Suppressor macrophage treated with lipopolysaccharide for 1 hour (primary cell): ENCODE results near the gene KLC1.

Experiments used
- DNase-seq, 3 donors: peaks; one replicate each; pipeline ENCODE4 v3.0.0-alpha.2; 2020 to 2022

The KLC1 gene

DNA sequence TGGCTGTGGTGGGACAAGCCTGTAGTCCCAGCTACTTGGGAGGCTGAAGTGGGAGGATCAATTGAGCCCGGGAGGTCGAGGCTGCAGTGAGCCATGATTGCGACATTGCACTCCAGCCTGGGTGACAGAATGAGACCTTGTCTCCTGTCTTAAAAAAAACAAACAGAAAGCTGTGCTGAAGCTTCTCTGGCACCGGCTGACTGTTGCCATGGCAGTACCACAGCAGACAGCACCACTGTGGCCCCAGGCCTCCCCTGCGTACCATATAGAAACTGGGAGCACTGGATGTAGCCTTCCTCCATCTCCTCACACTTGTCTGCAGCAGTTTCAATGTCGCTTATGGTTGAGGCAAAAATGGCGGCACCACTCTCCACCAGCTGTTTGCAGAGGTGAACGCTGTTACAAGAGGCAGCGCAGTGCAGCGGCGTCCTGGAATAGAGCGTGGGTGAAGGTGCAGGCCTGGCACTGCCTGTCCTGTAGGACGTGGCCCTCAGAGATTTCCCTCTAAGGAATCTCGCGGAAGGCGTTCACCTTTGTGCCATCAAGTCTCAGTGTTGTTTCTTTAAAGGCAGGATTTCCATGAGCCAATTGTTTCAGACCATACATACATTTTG lies 108.5 kb downstream of the KLC1 start:
- no peak for DNase-seq

DNA sequence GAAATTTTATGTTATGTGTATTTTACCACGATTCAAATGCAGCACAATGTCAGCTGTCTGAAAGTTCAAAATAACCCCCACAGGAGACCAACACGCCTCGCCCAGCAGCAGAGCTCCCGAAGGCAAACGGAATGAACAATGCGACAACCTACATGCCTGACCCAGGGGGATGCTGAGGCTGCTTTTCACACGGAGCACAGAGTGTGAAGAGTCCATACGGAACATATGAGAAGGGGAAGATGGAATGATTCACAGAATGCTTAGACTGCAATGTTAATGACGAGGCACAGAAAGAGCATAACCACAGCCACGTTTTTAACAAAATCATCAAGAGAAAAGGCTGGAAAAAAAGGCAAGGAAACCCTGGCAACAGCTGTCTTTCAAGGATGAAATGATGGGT lies 109.2 kb downstream of the KLC1 start:
- no peak for DNase-seq

DNA sequence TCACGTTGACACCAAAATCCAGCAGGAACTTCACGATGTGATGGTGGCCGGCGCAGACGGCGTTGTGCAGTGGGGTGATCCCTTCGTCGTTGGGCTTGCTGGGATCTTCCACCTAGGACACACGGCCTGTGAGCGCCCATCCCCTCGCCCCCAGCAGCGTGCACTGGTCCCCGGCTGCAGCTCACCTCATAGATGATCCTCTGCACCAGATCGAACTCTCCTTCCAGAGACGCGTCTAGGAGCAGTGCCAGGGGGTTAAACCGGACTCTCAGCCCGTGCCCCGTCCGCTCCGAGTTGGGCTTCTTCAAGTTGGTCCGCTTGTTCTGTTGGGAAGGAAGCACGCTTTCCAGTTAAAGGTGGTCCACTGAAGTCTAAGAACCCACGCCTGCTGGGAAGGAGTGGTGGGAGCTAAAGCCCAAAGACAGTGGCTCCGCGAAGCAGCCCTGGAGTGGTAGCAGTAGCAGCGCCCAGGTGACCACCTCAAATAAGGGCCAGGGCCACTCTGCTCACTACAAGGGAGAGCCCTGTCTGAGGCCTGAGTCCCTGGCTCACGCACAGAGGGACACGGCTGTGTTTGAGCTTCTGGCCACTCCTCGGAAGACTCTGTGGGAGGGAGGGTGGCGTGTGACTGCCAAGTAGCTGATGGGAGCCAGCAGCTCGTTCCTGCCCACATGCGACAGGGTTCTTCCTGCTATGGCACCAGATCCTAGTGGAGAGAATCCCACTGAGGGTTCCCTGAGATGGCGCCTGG lies 109.9 kb downstream of the KLC1 start:
- DNase-seq: no peak

DNA sequence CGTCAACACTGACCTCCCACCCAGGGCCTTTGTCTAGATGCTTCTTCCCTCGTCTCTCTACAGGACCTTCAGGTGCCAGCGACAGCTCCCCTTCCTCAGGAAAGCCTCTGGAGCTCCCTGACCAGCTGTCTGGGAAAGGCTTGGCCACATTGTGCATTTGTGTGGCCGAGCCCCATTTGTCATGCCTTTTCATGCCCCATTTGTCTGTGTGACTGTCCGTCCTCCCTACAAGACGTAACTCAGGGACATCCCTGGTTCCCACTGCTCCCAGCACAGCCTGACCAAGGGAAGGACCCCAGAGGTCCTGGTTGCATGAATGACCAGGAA lies 110.4 kb downstream of the KLC1 start:
- DNase-seq: no peak

DNA sequence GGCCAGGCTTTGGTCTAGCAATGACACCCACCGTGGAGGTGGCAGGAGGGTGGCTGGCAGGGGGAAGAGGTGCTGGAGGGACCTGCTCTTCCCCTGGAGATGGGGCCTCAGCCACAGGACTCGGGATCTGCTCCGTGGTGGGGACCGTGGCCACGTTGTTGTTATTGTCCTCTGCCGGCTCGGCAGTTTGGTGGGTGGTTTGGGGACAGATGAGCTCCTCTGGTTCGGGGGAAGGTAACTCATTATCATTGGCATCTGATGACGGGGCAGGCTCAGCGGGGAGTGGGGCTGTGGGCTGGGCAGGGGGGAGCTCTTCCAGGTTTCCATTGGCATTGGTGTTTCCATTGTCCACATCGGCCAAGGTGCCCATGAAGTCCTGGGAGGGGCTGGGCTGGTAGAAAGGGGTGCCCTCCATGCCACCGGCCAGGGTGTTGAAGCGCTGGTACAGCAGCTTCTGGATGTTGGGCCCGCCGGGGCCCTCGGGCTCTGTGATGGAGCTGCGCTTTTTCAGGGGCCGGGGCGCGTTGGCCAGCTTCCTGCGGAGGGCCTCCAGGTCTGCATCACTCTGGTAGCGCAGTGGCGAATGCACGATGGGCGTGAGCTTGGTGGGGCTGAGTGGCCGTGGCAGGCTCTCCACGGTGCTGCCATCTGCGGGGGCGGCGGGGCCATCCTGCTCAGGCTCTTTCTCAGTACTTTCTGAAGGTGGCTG lies 110.9 kb downstream of the KLC1 start:
- no peak for DNase-seq

DNA sequence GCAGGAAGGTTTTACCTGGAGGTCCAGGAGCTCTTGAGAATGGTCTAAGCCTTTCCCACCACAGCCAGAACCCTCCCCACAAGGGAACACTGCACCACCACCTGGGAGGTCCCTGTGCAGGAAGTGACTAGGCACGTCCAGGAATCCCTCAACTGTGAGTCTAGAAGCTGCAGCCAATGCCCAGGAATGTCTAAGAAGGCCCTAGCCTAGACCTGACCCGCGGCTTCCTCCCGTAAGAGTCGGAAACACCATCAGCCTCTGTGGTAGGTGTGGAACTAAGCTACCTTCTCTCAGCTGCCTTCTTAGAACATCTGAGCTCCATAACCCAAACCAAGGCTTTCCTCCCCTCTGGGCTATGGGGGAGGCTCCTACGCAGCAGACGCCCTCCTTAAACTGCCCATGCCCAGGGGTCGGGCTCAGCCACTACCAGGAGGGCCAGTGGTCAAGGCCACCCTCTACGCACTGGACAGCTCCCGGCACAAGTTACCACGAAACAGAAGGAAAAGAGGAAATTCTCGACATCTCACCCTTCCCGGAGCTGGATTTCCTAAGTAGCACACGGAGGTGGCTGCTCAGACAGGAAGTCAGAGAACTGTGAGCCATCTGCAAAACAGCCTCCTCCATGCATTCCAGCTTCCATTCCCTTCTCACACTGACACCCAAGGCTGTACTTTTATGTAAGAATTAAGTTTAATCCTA lies 112.1 kb downstream of the KLC1 start:
- peak; percentile 29 to 41 (median 30) for DNase-seq

DNA sequence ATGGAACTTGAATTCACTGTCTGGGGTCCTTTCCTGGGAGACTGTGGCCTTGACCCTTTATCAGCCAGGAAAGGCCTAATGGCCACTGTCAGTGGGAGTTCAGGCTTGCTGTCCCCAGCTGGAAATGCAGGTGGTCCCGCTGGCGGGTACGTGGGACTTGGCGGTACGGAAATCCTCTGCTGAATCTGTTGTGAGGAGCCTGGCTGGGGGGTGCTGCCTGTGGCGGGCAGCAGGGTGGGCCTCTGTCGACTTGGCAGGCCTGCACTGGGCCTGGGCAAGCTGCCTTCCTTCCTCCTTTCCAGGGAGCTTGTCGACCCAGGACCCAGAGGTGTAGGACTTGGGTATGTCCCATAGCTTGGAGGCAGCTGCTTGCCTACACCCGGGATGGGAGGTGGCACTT lies 112.9 kb downstream of the KLC1 start:
- DNase-seq: no peak

DNA sequence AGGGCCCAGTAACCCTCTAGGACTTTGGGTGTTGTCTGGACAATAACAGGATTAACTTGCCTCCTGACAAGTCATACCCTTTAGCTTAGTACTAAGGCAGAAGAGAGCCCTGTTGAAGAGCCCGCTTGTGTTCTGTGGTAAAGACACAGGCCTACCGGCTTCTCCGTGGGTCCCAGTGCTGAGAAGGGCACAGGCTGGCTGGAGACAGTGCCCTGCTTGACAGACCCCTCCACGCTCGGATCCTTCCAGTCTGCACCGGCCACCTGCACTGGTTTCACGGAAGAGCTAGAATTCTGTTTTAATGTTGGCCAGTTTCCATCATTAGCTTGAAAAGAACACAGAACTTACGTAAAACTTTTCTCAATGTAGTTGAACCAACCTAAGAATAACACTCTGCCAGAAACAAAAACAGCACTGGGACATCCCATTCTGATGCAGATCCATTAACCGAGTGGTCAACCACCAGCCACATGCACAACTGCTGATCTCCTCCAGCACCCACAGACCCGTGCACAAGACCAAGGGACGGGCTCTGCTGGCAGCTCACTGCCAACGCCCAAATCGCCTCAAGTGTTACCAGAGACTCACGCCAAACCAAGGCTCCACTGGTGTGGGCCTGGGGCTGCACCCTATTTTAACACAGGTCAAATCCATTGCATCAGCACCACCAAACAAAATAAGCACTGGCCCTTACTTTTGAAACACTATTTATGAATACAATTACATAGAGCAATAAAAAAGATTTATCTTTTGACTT lies 113.7 kb downstream of the KLC1 start:
- no peak for DNase-seq

DNA sequence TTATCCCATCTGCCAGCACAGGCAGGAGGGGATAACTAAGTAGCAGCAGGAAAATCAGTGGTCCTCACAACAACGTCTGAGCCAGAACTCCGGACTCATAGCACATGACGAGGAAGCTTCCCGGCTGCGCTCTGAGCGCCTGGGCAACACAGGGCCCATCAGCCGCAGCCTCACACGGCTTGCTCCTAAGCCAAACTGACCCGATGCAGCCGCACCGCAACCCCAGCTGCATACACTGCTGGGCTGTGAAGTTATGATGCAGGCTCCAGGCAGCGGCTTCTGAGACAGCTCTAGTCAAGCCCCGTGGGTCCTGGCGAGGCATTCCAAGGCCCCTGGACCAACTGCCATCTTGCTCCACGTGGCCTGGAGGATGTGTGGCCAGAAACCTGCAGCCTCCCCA lies 114.7 kb downstream of the KLC1 start:
- DNase-seq: no peak

DNA sequence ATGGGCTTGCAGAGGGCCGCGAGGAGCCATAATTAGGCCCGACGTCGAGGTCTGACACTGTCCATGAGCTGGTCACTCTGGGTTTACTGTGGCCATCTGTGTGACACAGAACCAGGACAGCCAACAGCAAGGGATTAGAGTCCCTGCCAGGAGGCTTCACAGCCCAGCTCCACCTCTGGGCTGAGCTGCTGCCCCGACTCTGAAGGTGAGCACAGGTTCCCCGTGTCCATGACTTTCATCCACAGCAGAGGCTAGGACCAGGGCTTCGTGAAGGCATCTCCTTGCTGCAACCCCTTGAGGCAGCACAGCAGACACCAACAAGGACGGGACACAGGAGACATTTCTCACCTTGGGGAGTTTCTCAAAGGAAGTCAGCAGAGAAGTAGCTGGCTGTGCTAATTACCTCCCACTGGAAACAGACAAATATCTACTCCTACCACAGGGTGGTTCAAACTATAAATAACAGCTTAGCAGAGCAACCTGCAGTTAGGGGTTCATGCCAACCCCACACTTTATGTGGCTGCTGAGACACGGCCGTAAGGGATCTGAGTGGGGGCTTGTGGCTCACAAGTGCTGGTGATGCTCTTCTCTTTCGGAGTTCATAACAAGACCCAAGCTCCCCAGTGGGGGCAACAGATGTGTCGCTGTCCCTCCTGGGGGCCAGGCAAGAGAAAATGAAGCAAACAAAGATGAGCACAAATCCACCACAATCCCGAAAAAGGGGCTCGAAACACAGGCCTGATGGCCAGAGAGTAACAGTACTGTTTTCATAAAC lies 115.8 kb downstream of the KLC1 start:
- DNase-seq: no peak

DNA sequence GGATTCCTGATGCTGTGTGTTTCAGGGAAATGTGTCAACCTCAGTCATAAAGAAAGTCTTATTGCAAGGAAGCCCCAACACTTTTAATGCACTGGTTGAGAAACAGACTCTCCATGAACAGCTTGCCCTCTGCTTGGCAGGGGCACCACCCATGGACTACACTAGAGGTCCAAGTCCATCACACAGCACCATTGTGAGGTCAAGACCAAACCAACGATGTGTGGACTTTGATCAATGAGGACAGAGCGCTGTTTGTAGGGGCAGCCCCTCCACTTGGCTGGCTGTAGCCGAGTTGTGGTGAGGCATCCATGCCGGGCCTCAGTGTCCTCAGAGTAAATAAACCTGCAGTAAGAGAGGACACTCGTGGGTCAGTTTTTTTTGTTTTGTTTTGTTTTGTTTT lies 116.4 kb downstream of the KLC1 start:
- no peak for DNase-seq

DNA sequence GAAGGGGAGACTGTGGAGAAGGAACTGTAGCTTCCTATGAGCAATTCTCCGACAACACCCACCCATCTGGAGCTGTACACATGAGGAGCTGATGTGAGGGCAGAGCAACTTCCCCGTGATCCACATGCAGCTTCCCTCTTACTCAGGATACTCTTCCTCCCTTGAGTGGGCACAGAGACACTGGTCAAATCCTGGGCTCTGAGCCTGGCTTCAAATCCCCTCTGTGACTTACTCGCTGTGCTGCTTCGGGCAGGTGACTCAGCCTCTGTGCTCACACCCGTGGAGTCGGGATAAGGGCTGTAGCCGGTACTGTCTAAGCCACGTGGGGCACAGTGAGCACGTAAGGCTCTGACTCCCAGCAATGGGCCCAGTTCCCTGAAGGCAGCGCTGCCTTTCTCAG lies 117.7 kb downstream of the KLC1 start:
- DNase-seq: peak; percentile 71 to 80 (median 74)

DNA sequence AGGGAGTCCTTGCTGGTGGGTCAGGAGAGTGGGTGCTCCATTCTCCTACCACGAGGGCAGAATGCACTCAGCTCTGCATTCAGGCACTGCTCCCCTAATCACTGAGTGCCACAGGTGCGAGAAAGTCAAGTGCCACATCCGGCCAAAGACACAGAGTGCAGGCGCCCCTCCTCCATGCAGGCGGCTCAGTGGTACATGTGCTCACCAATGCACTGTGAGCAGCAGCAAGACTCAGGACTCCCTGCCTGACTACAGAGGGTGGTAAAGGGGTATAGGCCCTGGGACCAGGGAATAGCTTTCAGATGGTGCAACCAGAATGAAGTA lies 119.5 kb downstream of the KLC1 start:
- peak in 1 of 3 donors; percentile 6 for DNase-seq

DNA sequence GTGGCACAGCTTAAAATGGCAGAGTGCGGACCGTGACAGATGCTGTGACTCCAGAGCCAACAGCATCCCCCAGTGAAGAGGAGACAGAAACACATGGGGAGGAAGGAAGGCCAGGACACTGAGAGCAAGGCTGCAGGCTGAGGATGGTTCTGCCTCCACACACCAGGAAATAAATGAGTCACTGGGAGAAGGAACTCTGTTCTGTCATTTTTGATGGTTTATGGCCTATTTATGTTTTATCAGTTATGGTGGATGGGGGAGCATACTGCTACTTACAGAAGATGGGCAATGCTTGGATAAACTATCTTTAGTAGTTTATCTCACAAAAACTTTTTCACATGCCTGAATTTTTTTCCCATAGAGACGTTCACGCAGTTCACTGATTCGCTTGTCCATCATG lies 120.4 kb downstream of the KLC1 start:
- peak in 1 of 3 donors; percentile 16 for DNase-seq

DNA sequence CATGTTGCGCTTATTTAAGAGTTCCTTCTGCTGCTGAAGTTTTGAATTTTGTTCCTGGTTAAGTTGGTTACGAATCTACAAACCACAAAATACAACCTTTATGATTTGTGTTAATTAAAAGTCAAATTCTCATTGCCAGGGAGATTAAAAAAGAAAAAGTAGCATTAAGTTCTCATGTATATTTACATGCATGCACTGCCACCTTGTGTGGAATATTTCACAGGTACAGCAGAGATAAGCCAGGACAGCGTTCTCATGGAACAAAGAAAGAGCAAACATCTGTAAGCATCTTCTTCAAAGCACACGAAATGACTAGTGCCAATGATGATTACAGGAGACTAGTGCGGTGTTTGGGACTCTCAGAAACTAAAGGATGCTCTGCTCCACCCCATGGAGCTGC lies 120.8 kb downstream of the KLC1 start:
- peak in 1 of 3 donors; percentile 9 for DNase-seq
